ENCODE data around the gene CERCAM. TPM values are rescaled to one million over a fixed set of nuclear protein-coding genes. Genes with fewer than 3 reads are reported as not detected.
A peak's percentile ranks its signal among the peaks of the same experiment; 100 is the strongest.

The CERCAM gene
- total and polyA plus RNA-seq, 2 experiments from 2014 or later: 2.7 to 7.9 TPM

DNA sequence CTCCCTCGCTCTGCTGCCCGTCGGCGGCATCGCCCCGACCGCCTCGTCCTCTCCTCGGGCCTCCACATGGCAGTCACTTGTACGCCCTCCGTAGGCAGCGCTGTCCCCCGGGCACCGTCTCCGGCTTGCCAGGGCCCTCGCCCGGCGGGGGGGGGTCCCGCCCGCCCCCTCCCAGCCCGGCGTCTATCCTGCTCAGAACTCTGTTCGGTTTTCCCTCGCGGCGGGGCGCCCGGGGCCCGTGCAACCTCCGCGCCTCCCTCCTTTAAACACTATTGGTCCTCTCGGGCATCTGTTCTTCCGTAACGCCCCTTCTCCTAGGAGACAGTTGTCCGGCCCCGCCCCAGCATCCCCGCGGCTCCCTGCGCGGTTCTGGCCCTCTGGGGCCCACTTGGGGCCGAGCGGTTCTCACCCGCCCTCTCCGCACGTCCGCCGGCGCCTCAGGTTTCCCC lies 36.0 kb downstream of the CERCAM start (continued):
- TF ChIP-seq JUNB (IDR thresholded peaks at IDR 0.05; ENCODE audit: unreplicated experiment): no peak
- TF ChIP-seq CTCF (conservative IDR thresholded peaks at IDR 0.05; ENCODE audit: low read depth in 2 of 2): no peak
- no peak for TF ChIP-seq NANOG (IDR thresholded peaks at IDR 0.05; ENCODE audit: borderline replicate concordance)
- TF ChIP-seq ZNF331 (CRISPR knock-in tag; IDR thresholded peaks at IDR 0.05; ENCODE audit: low read depth): no peak
- TF ChIP-seq POLR2AphosphoS5 (IDR thresholded peaks at IDR 0.05; ENCODE audit: low read depth): no peak
- TF ChIP-seq, protein P1, sequence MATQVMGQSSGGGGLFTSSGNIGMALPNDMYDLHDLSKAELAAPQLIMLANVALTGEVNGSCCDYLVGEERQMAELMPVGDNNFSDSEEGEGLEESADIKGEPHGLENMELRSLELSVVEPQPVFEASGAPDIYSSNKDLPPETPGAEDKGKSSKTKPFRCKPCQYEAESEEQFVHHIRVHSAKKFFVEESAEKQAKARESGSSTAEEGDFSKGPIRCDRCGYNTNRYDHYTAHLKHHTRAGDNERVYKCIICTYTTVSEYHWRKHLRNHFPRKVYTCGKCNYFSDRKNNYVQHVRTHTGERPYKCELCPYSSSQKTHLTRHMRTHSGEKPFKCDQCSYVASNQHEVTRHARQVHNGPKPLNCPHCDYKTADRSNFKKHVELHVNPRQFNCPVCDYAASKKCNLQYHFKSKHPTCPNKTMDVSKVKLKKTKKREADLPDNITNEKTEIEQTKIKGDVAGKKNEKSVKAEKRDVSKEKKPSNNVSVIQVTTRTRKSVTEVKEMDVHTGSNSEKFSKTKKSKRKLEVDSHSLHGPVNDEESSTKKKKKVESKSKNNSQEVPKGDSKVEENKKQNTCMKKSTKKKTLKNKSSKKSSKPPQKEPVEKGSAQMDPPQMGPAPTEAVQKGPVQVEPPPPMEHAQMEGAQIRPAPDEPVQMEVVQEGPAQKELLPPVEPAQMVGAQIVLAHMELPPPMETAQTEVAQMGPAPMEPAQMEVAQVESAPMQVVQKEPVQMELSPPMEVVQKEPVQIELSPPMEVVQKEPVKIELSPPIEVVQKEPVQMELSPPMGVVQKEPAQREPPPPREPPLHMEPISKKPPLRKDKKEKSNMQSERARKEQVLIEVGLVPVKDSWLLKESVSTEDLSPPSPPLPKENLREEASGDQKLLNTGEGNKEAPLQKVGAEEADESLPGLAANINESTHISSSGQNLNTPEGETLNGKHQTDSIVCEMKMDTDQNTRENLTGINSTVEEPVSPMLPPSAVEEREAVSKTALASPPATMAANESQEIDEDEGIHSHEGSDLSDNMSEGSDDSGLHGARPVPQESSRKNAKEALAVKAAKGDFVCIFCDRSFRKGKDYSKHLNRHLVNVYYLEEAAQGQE (IDR thresholded peaks at IDR 0.05; ENCODE audit: unreplicated experiment): no peak

DNA sequence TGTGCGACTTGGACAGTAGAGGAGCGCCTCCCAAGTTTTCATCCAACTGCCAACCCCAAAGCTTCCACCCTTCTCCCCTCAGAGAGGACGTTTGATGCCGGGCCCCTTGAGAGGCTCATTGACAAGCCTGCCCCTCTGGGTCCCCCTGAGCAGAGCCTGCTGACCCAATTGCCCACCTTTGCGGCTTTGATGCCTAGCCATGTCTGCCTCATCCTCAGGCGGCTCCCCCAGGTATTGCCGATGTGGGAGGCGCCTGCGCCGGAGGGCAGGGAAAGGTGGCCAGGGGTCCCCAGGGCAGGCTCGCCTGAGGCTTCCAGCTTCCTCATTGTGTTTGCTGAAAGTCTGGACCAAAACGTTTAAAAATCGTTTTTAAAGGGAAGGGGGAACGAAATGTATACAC lies 36.5 kb downstream of the CERCAM start:
- ATAC-seq (peak; percentile 21), DNase-seq (ENCODE audit: low spot score) (peak; percentile 57)
- Histone ChIP-seq H3K9me2 (ENCODE audit: insufficient read depth) (no peaks in the 10 kb centered on the region), H3K79me2 (replicated peaks; ENCODE audit: insufficient read depth) (no peaks in the 10 kb centered on the region), H3K36me3 (ENCODE audit: insufficient read depth) (peaks cover 6% of the 10 kb centered on the region; the same call in 1 of the 2 replicates), H2AFZ (no peak overlapping the region; the same call in 1 of the 2 replicates), H4K20me1 (replicated peaks; ENCODE audit: insufficient read depth) (peaks cover 16% of the 10 kb centered on the region; the same call in 1 of the 2 replicates), H3K27ac (ENCODE audit: low read depth) (no peak overlapping the region), H3F3A (replicated peaks; ENCODE audit: low read depth) (peaks cover 9% of the 10 kb centered on the region; the same call in 1 of the 2 replicates), H3K27me3 (ENCODE audit: insufficient read depth) (peaks cover 32% of the 10 kb centered on the region), H3K4me2 (peak overlapping the region; percentile 94), H3K4me1 (ENCODE audit: insufficient read depth) (peaks cover 10% of the 10 kb centered on the region; the same call in 1 of the 2 replicates), H3K4me3 (peak overlapping the region; percentile 92)
- Mint-ChIP-seq H3K4me1 (peaks cover 12% of the 10 kb centered on the region), H3K27me3 (ENCODE audit: insufficient read depth, low read depth, poor library complexity) (peaks cover 38% of the 10 kb centered on the region), H3K36me3 (ENCODE audit: low read depth) (peaks cover 30% of the 10 kb centered on the region), H3K27ac (no peak overlapping the region), H3K4me3 (peak overlapping the region; percentile 81), H3K9me3 (no peaks in the 10 kb centered on the region)
- TF ChIP-seq STAT1 (IDR thresholded peaks at IDR 0.05; ENCODE audit: unreplicated experiment): no peak
- TF ChIP-seq ZNF114 (CRISPR knock-in tag; IDR thresholded peaks at IDR 0.05): no peak
- TF ChIP-seq, protein P1 (IDR thresholded peaks at IDR 0.05; ENCODE audit: unreplicated experiment): no peak
- TF ChIP-seq, protein P2, sequence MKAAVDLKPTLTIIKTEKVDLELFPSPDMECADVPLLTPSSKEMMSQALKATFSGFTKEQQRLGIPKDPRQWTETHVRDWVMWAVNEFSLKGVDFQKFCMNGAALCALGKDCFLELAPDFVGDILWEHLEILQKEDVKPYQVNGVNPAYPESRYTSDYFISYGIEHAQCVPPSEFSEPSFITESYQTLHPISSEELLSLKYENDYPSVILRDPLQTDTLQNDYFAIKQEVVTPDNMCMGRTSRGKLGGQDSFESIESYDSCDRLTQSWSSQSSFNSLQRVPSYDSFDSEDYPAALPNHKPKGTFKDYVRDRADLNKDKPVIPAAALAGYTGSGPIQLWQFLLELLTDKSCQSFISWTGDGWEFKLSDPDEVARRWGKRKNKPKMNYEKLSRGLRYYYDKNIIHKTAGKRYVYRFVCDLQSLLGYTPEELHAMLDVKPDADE (IDR thresholded peaks at IDR 0.05): no peak
- TF ChIP-seq NANOG (IDR thresholded peaks at IDR 0.05; ENCODE audit: borderline replicate concordance): no peak
